ELF-1 (cell line): Measurements from ENCODE around the gene KIRREL1.

Experiments
- DNase-seq: peaks from one replicate; pipeline ENCODE4 v3.0.0-alpha.2; 2016; ENCODE audit warnings: low read depth, low spot score

Gene KIRREL1

DNA sequence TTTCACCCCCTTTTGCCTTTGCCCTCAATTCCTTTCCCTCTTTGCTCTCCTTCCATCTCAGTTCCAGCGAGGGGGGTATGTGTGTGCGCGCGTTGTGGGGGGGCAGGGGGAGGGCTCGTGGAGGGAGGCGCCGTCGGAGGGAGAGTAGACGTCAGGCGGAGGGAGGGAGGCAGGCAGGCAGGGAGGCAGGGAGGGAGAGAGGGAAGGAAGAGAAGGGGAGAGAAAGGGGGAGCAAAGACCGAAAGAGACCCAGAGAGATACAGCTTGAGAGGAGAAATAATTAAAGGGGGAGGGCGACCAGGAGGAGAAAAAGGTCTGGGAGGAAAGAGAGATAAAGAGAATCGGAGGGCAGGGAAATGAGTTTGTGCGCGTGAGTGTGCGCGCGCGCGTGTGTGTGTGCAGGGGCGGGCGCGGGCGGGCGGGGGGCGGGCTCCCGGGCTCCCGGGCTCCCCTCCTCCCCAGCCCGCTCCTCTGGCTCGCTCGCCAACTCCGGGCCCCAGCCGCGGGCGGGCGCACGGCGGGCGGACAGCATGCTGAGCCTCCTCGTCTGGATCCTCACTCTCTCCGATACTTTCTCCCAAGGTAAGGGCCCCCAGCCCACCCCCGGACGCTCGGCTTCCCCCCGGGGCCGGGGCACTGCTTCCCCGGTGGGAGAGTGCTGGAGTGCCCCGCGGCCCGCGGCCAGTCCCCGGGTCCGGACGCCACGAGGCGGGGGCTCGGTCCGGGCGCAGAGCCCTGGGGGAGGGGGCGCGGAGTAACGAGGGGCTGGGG, at the start of gene KIRREL1:
Gene KIRREL1 (plus strand): TSS at position 499 of the 771 bp plus-strand sequence. CDS start 32 bp downstream, at position 531.
- DNase-seq, result peak; percentile 39

GRCh38 chr1:157944663-157945280, 48.7 kb upstream of the KIRREL1 start:
- no peak for DNase-seq

DNA sequence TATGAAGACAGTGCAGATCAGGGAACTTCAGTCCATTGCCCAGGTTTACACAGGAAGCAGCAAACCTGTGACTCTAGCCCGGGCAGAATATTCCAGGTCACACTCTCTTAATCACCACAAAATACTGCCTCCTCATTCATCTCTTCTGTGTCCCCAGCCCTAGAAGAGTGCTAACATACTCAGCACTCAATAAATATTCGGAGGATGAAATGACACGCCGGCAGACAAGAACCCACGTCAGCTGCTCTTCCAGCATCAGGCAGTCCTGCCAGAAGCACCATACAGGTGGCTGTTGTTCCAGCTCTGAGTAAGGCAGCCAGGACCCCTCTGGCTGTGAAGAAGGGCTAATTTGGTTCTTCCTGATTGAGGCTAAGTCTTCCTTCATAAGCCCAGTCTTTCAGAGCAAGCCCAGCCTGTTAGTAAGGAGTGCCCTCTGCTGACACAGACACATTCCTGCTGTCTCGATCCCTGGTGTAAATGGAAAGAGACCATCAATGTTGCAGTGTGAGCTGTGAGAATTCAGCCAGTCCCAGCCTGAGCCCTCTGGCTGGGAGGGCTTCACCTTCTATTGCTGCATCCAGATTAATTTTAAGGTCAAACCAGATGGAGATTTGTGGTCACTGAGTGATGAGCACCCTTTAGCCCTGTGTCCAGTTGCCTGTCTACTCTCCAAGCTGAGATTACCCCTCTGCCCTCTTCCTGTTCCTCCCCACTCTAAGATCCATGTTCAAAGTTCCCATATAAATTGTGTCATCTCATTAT, 45.0 kb upstream of the KIRREL1 start:
- DNase-seq, result peak; percentile 80

DNA sequence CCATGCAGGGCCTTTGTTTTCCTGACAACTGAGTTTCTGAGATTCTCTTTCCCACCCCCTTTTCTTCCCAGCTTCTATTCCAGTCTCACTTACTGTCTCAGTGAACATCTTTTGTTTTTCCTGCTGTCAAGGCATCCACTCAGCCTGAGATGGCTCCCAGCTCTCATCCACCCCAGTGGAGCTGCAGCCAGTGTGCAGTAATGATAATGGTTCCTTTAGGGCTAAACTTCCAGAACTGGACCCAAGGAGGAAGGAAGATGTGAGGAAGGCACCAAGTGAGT, 44.4 kb upstream of the KIRREL1 start:
- DNase-seq, result no peak

- no peak for DNase-seq
Observed at GRCh38 chr1:157951230-157951629, 42.2 kb upstream of the KIRREL1 start.

- DNase-seq, result no peak
Observed at GRCh38 chr1:157952601-157953000, 40.8 kb upstream of the KIRREL1 start.

GRCh38 chr1:157955221-157955620, 38.2 kb upstream of the KIRREL1 start:
- DNase-seq, result no peak

DNA sequence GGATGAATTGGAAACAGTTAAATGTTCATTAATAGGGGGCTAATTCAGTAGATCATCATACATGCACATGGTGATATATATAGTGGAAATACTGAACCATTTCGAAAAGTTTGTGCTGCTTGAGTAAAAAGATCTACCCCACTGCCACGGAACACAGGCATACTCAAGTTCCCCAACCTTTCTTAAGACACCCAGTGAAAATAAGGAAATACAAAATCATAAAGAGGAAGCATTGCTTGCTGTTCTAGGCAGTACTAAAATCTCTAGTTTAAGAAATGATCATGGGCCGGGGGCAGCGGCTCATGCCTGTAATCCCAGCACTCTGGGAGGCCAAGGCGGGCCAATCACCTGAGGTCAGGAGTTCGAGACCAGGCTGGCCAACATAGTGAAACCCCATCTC, 37.6 kb upstream of the KIRREL1 start:
- DNase-seq, result no peak

DNA sequence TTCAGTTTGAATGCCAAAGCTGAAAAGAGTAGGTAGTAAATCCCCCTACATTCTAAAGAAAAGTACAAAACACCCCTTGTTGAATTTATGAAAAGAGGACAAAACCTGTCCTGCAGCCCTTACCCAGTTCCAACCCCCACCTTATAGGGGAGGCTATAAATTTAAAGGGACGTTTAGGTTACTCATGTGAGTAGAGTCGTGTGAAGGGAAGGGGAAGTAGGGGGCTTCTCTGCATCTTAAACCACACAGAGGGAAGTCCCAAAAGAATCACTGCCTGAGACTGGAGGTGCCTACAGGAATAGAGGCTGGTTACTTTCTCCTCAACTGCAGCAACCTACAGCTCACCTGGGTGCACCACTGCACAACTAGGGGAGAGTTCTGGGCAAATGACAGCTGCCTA, 36.7 kb upstream of the KIRREL1 start:
- DNase-seq, result no peak

- no peak for DNase-seq
Observed at GRCh38 chr1:157958263-157958662, 35.2 kb upstream of the KIRREL1 start.

GRCh38 chr1:157959750-157960149, 33.7 kb upstream of the KIRREL1 start:
- no peak for DNase-seq

GRCh38 chr1:157960773-157961172, 32.7 kb upstream of the KIRREL1 start:
- no peak for DNase-seq

DNA sequence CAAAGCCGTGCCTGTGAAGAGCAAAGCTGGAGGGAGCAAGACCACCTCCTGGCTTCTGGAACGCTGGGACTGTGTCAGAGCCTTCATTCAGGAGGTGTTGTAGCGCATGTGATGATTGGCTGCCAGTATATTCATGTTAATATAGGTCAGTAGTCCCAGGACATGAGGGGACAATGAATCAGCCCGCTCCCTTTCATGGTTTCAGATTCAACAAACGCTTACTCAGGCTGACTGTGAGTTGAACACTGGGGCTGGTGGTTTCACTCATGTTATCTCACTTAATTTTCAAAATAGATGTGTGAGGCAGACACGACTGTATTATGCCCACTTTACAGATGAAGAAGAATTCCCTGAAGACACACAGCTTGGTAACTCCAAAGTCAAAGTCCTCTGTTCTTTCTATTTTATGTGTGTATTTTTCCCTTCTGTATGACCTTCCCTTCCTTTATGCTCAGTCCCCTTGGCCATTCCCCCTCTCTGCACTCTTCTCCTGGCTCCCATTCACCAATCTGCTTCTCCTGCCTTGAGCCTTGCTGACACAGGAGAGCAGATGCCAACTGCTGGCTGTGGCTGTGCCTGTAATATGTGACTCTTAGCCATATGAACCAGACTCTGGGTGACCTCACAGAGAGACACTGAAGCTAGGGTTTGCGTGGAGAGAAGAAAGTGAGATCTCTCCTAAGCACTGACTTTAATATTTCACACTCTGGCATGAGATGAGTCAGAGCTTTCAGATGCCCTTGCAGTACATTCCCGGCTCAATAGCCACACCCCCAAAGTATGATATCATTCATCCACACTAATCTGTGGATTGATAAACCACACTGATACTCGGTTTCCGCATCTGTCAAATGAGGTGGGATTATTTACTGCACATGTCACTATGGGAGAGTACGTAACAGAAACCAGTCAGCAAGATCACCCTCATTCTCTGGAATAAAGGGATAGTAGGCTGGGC, 31.4 kb upstream of the KIRREL1 start:
- DNase-seq, result no peak

DNA sequence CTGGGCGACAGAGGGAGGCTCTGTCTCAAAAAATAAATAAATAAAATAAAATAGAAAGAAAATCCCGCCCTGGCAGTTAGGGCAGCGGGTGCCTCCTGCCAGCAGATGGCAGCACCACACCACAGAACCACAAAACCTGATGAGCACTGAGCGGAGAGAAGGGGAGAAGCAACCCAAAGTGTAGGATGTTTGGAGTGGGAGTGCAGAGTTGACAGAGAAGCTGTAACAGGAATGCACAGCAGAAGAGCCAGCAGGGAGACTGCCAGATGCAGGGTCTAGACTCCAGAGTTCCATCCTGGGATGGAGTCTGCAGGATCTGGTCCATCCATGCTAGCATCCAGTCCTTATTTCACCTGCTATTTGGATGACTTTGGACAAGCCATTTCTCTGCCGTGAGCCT, 29.7 kb upstream of the KIRREL1 start:
- DNase-seq, result peak; percentile 84

GRCh38 chr1:157965584-157965983, 27.9 kb upstream of the KIRREL1 start:
- peak; percentile 18 for DNase-seq

DNA sequence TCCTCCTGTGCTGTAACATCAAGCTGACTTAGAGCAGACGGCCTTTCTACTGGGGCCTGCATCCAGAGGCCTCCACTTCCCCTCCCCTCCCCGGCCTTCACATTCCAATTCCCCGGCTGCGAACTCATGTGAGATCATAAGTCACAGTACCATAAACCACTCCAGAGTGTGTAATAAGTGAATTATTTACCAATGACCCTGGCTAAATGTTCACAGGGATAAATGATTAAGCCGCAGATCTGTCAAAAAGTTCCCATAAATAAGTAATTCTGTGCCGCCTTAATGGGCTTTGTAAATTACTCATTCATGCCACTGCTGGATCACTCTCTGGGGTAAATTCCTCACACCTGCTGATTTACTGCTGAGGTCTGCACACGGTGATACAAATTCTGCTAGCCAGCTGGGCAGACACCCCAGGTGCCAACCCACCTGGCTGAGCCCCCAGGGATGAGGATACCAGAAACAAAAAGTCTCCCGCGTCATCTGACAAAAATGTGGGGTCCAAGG, 27.4 kb upstream of the KIRREL1 start:
- peak; percentile 23 for DNase-seq

DNA sequence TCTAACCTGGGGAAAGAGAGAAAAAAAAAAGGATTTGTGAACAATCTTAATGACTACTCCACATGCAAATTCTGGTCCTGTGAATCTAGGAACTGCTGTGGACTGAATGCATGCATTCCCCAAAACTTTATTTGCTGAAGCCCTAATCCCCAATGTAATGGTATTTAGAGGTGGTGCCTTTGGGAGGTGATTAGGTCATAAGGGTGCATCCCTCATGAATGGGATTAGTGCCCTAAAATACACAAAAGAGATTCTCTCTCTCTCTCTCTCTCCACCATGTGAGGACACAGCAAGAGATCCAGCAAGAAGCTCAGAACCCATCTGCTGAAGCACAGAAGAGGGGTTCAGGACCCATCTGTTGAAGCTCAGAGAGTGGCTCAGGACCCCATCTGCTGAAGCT, 26.2 kb upstream of the KIRREL1 start:
- DNase-seq, result no peak

- DNase-seq, result no peak
Observed at GRCh38 chr1:157968508-157968907, 24.9 kb upstream of the KIRREL1 start.

GRCh38 chr1:157968946-157969345, 24.5 kb upstream of the KIRREL1 start:
- no peak for DNase-seq

- peak; percentile 77 for DNase-seq
Observed at GRCh38 chr1:157969697-157970485, 23.6 kb upstream of the KIRREL1 start.

- DNase-seq, result no peak
Observed at GRCh38 chr1:157971769-157972168, 21.7 kb upstream of the KIRREL1 start.
